Effector memory CD4-positive, alpha-beta T cell (primary cell): Measurements from ENCODE around the gene RAP2C.
"Not testable (repeated sequence)": the region's sequence is repeated elsewhere in the genome, so short reads cannot be mapped to it uniquely, and the experiment has no call there.

Source experiments
- DNase-seq, 3 donors: peaks; one replicate each; pipeline ENCODE4 v3.0.0-alpha.2; 2020
- H3K27ac ChIP-seq: 2 replicates; pipeline ENCODE4 v1.7.0; 2013; ENCODE audit warnings: mild to moderate bottlenecking, low read length, moderate library complexity; ENCODE audit not compliant: insufficient read depth, poor library complexity, severe bottlenecking
- H3K27me3 ChIP-seq: replicated peaks from 2 replicates; pipeline ENCODE4 v1.7.0; 2013; ENCODE audit warnings: mild to moderate bottlenecking, low read length; ENCODE audit not compliant: insufficient read depth, control insufficient read depth, poor library complexity, severe bottlenecking
- H3K36me3 ChIP-seq: 2 replicates; pipeline ENCODE4 v1.7.0; 2013; ENCODE audit warnings: mild to moderate bottlenecking, low read length, moderate library complexity; ENCODE audit not compliant: control insufficient read depth, insufficient read depth
- H3K4me1 ChIP-seq: 2 replicates; pipeline ENCODE4 v1.7.0; 2013; ENCODE audit warnings: low read length, mild to moderate bottlenecking; ENCODE audit not compliant: control insufficient read depth, insufficient read depth, poor library complexity, severe bottlenecking
- H3K4me3 ChIP-seq: 2 replicates; pipeline ENCODE4 v1.7.0; 2013; ENCODE audit warnings: low read length, low read depth, mild to moderate bottlenecking; ENCODE audit not compliant: insufficient read depth, poor library complexity, severe bottlenecking
- H3K9me3 ChIP-seq: 2 replicates; pipeline ENCODE4 v1.7.0; 2013; ENCODE audit warnings: mild to moderate bottlenecking, low read length, moderate library complexity; ENCODE audit not compliant: control insufficient read depth

RAP2C gene

GRCh38 chrX:132173647-132174046 lies 45.6 kb downstream of the RAP2C start:
- Histone ChIP-seq H3K4me3 (no peak overlapping the region), H3K36me3 (no peaks in the 10 kb centered on the region), H3K9me3 (no peaks in the 10 kb centered on the region), H3K4me1 (no peaks in the 10 kb centered on the region), H3K27me3 (no peaks in the 10 kb centered on the region), H3K27ac (no peak overlapping the region)
- DNase-seq, result no peak

DNA sequence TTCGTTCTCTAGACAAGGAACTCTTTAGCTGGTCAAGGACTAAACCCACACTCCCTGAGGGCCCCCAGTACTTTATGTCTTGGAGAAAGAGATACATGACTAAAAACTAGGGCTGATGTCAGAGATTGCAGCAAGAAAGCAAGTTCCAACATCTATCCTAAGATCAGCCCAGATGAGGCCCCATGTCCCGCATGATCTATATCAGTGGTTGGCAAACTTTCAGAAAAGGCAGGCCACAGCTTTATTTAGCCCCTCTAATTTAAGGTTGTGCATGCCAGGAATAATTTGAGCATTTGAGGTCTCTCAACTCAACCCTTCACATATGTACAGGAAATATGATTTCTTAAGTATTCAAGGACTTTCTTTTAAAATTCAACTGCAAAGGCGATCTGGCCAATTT lies 47.4 kb downstream of the RAP2C start:
- no peak for DNase-seq
- Histone ChIP-seq H3K27me3 (no peaks in the 10 kb centered on the region), H3K27ac (no peak overlapping the region), H3K4me3 (no peak overlapping the region), H3K9me3 (no peaks in the 10 kb centered on the region), H3K4me1 (no peaks in the 10 kb centered on the region), H3K36me3 (no peaks in the 10 kb centered on the region)

- DNase-seq, result no peak
- Histone ChIP-seq H3K36me3 (no peaks in the 10 kb centered on the region), H3K27ac (no peak overlapping the region), H3K4me3 (no peak overlapping the region), H3K27me3 (no peaks in the 10 kb centered on the region), H3K4me1 (no peaks in the 10 kb centered on the region), H3K9me3 (no peaks in the 10 kb centered on the region)
Observed at GRCh38 chrX:132171478-132171877, 47.8 kb downstream of the RAP2C start.

- H3K36me3 ChIP-seq, result no peaks in the 10 kb centered on the region
- no peaks in the 10 kb centered on the region for H3K9me3 ChIP-seq
- H3K4me1 ChIP-seq, result no peaks in the 10 kb centered on the region
- H3K4me3 ChIP-seq, result no peak overlapping the region
- no peaks in the 10 kb centered on the region for H3K27me3 ChIP-seq
- no peak for DNase-seq
- H3K27ac ChIP-seq, result no peak overlapping the region
Observed at GRCh38 chrX:132169554-132169953, 49.7 kb downstream of the RAP2C start.

- Histone ChIP-seq H3K4me1 (no peaks in the 10 kb centered on the region), H3K9me3 (no peaks in the 10 kb centered on the region)
- DNase-seq, result no peak
Observed at GRCh38 chrX:132165651-132166050, 53.6 kb downstream of the RAP2C start.

GRCh38 chrX:132165005-132165404 lies 54.2 kb downstream of the RAP2C start:
- Histone ChIP-seq H3K36me3 (no peaks in the 10 kb centered on the region), H3K27me3 (no peaks in the 10 kb centered on the region), H3K9me3 (no peaks in the 10 kb centered on the region), H3K4me1 (no peaks in the 10 kb centered on the region), H3K4me3 (no peak overlapping the region), H3K27ac (no peak overlapping the region)
- no peak for DNase-seq

More at GRCh38 chrX:132165651-132166050, 53.6 kb downstream of the RAP2C start:
- no peak overlapping the region for H3K4me3 ChIP-seq
- no peak overlapping the region for H3K27ac ChIP-seq
- H3K27me3 ChIP-seq, result no peaks in the 10 kb centered on the region
- no peaks in the 10 kb centered on the region for H3K36me3 ChIP-seq

- not testable (repeated sequence) for H3K4me1 ChIP-seq, DNase-seq, H3K27me3 ChIP-seq, H3K27ac ChIP-seq, H3K36me3 ChIP-seq, H3K4me3 ChIP-seq, H3K9me3 ChIP-seq
Observed at GRCh38 chrX:132163094-132163493, 56.2 kb downstream of the RAP2C start.

- no peak overlapping the region for H3K27ac ChIP-seq
- DNase-seq, result no peak
- H3K4me3 ChIP-seq, result no peak overlapping the region
- H3K9me3 ChIP-seq, result no peaks in the 10 kb centered on the region
- H3K27me3 ChIP-seq, result no peaks in the 10 kb centered on the region
- no peaks in the 10 kb centered on the region for H3K4me1 ChIP-seq
- H3K36me3 ChIP-seq, result no peaks in the 10 kb centered on the region
Observed at GRCh38 chrX:132153166-132153565, 66.1 kb downstream of the RAP2C start.
